Endothelial cell of umbilical vein (primary cell): Measurements from ENCODE around the gene FLT4. TPM values are rescaled to one million over a fixed set of nuclear protein-coding genes. Genes with fewer than 3 reads are reported as not detected.

Source experiments
- BruUV-seq: library from RNA; stranded (reverse); fragments of 400-500 nt; replicated peaks from 2 replicates; lab custom pipeline; 2021; lab: Mats Ljungman, UMichigan
- CTCF ChIA-PET: fragments of 300-600, 350-600 bp; sonication (Branson Sonifier 250); formaldehyde crosslinking; loops from one replicate; lab custom pipeline; 2021; ENCODE audit warnings: antibody characterized with exemption, inconsistent platforms; lab: Charles Lee
- POLR2A ChIA-PET: fragments of 300-600, 350-600 bp; sonication (Branson Sonifier 250); formaldehyde crosslinking; loops from one replicate; lab custom pipeline; 2021; ENCODE audit warnings: antibody characterized with exemption, inconsistent platforms; lab: Charles Lee
- DNase-seq: peaks from one replicate; pipeline ENCODE4 v3.0.0-alpha.2; 2011; ENCODE audit warnings: low read depth, low spot score
- FAIRE-seq: peaks from 2 replicates; lab custom pipeline; 2011; peaks lifted over from hg19 to GRCh38; lab: Jason Lieb, UNC
- H2AFZ ChIP-seq: 2 replicates; pipeline ENCODE4 v1.6.0; 2012; ENCODE audit warnings: low read depth, low read length, control low read depth, inconsistent platforms
- H3K27ac ChIP-seq: 2 replicates; pipeline ENCODE4 v1.5.1; 2011; ENCODE audit warnings: low read depth, mild to moderate bottlenecking, control low read depth, low read length, moderate library complexity; ENCODE audit not compliant: insufficient read depth
- H3K27me3 ChIP-seq, 2 experiments: 2 replicates each; pipeline versions ENCODE4 v1.6.0 to v1.6.1; 2011; ENCODE audit warnings: low read length in 2 of 2, mixed read lengths in 1 of 2; ENCODE audit not compliant: control insufficient read depth in 2 of 2, insufficient read depth in 2 of 2
- H3K36me3 ChIP-seq, 2 experiments: 2 replicates in 1 of 2; 3 replicates in 1 of 2; pipeline ENCODE4 v1.5.1; 2011; ENCODE audit warnings: low read length in 2 of 2, mild to moderate bottlenecking in 1 of 2, moderate library complexity in 1 of 2; ENCODE audit not compliant: control insufficient read depth in 2 of 2, insufficient read depth in 2 of 2; ENCODE audit errors: extremely low read depth in 1 of 2
- H3K4me1 ChIP-seq: 3 replicates; pipeline ENCODE4 v1.5.1; 2011; ENCODE audit warnings: mild to moderate bottlenecking, low read length; ENCODE audit not compliant: control insufficient read depth, insufficient read depth; ENCODE audit errors: extremely low read depth
- H3K4me2 ChIP-seq: 2 replicates; pipeline ENCODE4 v1.6.1; 2011; ENCODE audit warnings: low read length, control low read depth, mixed read lengths; ENCODE audit not compliant: insufficient read depth
- H3K4me3 ChIP-seq, 3 experiments: fragments of 200-600 bp in 1 of 3; sonication (generic), shearing (Covaris generic) in 1 of 3; replicated peaks in 1 of 3; 2 replicates each; pipeline ENCODE4 v1.5.1; 2011 to 2016; ENCODE audit warnings: control low read depth in 3 of 3, low read length in 3 of 3, mild to moderate bottlenecking in 2 of 3, inconsistent platforms in 1 of 3, low read depth in 1 of 3, moderate library complexity in 1 of 3; ENCODE audit not compliant: insufficient read depth in 1 of 3
- H3K79me2 ChIP-seq: 2 replicates; pipeline ENCODE4 v1.6.0; 2012; ENCODE audit warnings: low read length, inconsistent platforms; ENCODE audit not compliant: control insufficient read depth, insufficient read depth
- H3K9ac ChIP-seq: replicated peaks from 2 replicates; pipeline ENCODE3; 2011; ENCODE audit warnings: low read length, control low read depth; ENCODE audit not compliant: insufficient read depth; ENCODE audit errors: extremely low read depth
- H3K9me1 ChIP-seq: replicated peaks from 3 replicates; pipeline ENCODE4 v1.6.0; 2011; ENCODE audit warnings: mild to moderate bottlenecking, low read length; ENCODE audit not compliant: control insufficient read depth, insufficient read depth; ENCODE audit errors: extremely low read depth
- H3K9me3 ChIP-seq: replicated peaks from 2 replicates; pipeline ENCODE4 v1.5.1; 2012; ENCODE audit warnings: low read length, inconsistent platforms; ENCODE audit not compliant: control insufficient read depth, insufficient read depth
- H4K20me1 ChIP-seq: replicated peaks from 2 replicates; pipeline ENCODE3; 2011; ENCODE audit warnings: mild to moderate bottlenecking, low read length; ENCODE audit not compliant: control insufficient read depth, insufficient read depth; ENCODE audit errors: extremely low read depth
- CTCF ChIP-seq, 2 donors: IDR thresholded peaks; 1 replicate in 1 of 2; 2 replicates in 1 of 2; pipeline ENCODE4 v1.5.1; 2011; ENCODE audit warnings: low read length in 2 of 2, mild to moderate bottlenecking in 2 of 2, moderate library complexity in 2 of 2, control low read depth in 1 of 2, inconsistent platforms in 1 of 2, low read depth in 1 of 2; ENCODE audit not compliant: insufficient read depth in 1 of 2; ENCODE audit errors: extremely low read depth in 1 of 2
- EZH2 ChIP-seq: IDR thresholded peaks from 2 replicates; pipeline ENCODE4 v1.6.1; 2012; ENCODE audit warnings: borderline replicate concordance, low read depth, mild to moderate bottlenecking, moderate library complexity, low read length, inconsistent platforms; ENCODE audit not compliant: severe bottlenecking
- FOS ChIP-seq: IDR thresholded peaks from 2 replicates; pipeline ENCODE4 v1.6.1; 2011; ENCODE audit warnings: mild to moderate bottlenecking, low read length, moderate library complexity, borderline replicate concordance; ENCODE audit not compliant: insufficient read depth
- GATA2 ChIP-seq: IDR thresholded peaks from 2 replicates; pipeline ENCODE4 v1.7.0; 2011; ENCODE audit warnings: low read depth, mild to moderate bottlenecking, moderate library complexity, mixed read lengths, low read length; ENCODE audit not compliant: insufficient read length, insufficient read depth
- JUN ChIP-seq: IDR thresholded peaks from 2 replicates; pipeline ENCODE4 v1.6.1; 2011; ENCODE audit warnings: borderline replicate concordance, low read depth; ENCODE audit not compliant: insufficient read length, insufficient read depth
- MAX ChIP-seq: IDR thresholded peaks from 2 replicates; pipeline ENCODE4 v1.6.1; 2011; ENCODE audit not compliant: insufficient read depth, insufficient read length
- MYC ChIP-seq: IDR thresholded peaks from one replicate; pipeline ENCODE4 v1.6.1; 2011; ENCODE audit warnings: mild to moderate bottlenecking, low read depth, low read length
- POLR2A ChIP-seq: IDR thresholded peaks from 2 replicates; pipeline ENCODE4 v1.6.1; 2012; ENCODE audit warnings: low read depth, mild to moderate bottlenecking, control low read depth, low read length
- POLR2AphosphoS5 ChIP-seq: IDR thresholded peaks from 2 replicates; pipeline ENCODE4 v1.6.1; 2012; ENCODE audit warnings: low read depth, mild to moderate bottlenecking, control low read depth, low read length, moderate library complexity; ENCODE audit not compliant: insufficient read depth
- dilution Hi-C: fragments of 300-500 bp; cut with MboI; formaldehyde crosslinking; loops from one replicate; pipeline ENCODE4 v1.15.0; 2019; ENCODE audit warnings: low sequenced_read_pairs; ENCODE audit not compliant: extremely low pct_ligation_motif_present
- intact Hi-C: fragments of 100-400 bp; cut with micrococcal nuclease; formaldehyde crosslinking; loops from one replicate; pipeline ENCODE4 v1.10.0; 2022
- polyA plus RNA-seq, 4 experiments: library from polyadenylated mRNA; depleted of rRNA in 3 of 4; stranded (reverse) in 3 of 4; unstranded in 1 of 4; fragments of >200 nt; gene quantifications; 2 replicates each; pipeline versions ENCODE4 v1.2.1 to v1.2.3, GENCODE V29; 2011 to 2012; ENCODE audit warnings: missing spikeins in 1 of 4
- total RNA-seq: library from RNA; stranded (reverse); gene quantifications from 2 replicates; pipeline ENCODE4 v1.2.3, GENCODE V29; 2021

The FLT4 gene
- total and polyA plus RNA-seq, 2 donors (not counting 3 experiments of a cell fraction or from before 2014, with no cell fraction given), result 44.4 to 71.5 TPM

GRCh38 chr5:180691046-180691445, 41.6 kb upstream of the FLT4 start:
- H3K79me2 ChIP-seq, result no peaks in the 10 kb centered on the region
- H3K27ac ChIP-seq, result no peak overlapping the region
- FAIRE-seq (no peak), DNase-seq (no peak)
- dilution Hi-C loops, result no loop called here
- H3K4me2 ChIP-seq, result no peak overlapping the region
- TF ChIP-seq POLR2AphosphoS5 (no peak), CTCF (IDR thresholded peaks at IDR 0.05; ENCODE audit: extremely low read depth in 1 of 2, insufficient read depth in 1 of 2, low read depth in 1 of 2, low read length in 2 of 2) (no peak), JUN (no peak), POLR2A (no peak), MAX (no peak), FOS (no peak), MYC (no peak), EZH2 (no peak), GATA2 (no peak)
- H3K9me3 ChIP-seq, result no peaks in the 10 kb centered on the region
- H2AFZ ChIP-seq, result no peak overlapping the region
- H3K9ac ChIP-seq, result no peak overlapping the region
- no peak overlapping the region for H3K4me3 ChIP-seq
- ChIA-PET POLR2A (no interaction called here), CTCF (interaction anchor here (1.3 kb wide), 1 partner anchor 28 kb away, joined by 3 read pairs; no protein-coding TSS in a partner anchor)
- no TSS peak for BruUV-seq
- no peaks in the 10 kb centered on the region for H3K36me3 ChIP-seq
- no peaks in the 10 kb centered on the region for H3K27me3 ChIP-seq
- no peaks in the 10 kb centered on the region for H3K4me1 ChIP-seq
- intact Hi-C loops, result no loop called here
- H3K9me1 ChIP-seq, result no peaks in the 10 kb centered on the region
- no peaks in the 10 kb centered on the region for H4K20me1 ChIP-seq
